Measurements from ENCODE around the gene CFAP20.

CFAP20 gene

DNA sequence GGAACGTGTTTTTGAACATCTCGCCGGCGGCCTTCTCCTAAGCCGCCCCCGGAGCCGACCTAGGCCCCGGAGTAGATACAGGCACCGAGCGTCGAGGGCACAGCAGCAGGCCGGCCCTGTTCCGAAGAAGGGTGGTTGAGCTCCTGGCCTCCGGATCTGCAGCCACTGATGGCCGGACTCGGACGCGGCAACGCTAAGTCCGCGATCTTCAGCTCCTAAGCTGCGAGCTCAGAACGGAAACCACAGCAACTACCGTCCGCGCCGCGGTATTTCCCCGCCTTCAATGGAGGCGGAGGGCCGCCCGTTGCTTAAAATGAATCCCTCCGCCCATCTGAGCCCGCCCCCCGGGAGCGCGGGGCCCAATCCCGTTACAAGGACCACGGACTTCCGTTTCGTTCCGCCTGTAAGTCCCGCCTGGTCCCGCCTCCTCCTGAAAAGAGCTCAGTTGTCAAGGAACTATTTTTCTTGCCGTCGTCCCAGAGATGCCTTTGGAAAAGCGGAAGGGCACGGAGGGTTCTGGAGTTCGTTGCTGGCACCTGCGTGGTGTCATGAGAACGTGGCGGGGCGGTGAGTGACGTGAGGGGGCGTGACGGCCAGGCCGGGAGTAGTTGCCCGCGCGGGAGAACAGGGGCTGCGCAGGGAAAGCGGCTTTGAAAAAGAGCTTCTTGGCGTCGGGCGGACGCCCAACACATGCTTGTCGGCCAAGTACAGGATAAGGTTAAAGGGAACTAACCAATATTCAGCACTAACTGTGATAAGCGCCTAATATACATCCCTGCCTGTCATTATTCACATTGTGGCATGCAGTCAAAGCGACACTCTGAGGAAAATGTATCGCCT, at the start of gene CFAP20:
Gene CFAP20, minus strand, starts transcription at position 285 of the 840 bp plus-strand sequence. Its CDS starts 266 bp downstream, at position 19.
- peak within 1 kb of the TSS; percentile 90 for H3K4me3 ChIP-seq (ENCODE audit: low read depth, low read length)

DNA sequence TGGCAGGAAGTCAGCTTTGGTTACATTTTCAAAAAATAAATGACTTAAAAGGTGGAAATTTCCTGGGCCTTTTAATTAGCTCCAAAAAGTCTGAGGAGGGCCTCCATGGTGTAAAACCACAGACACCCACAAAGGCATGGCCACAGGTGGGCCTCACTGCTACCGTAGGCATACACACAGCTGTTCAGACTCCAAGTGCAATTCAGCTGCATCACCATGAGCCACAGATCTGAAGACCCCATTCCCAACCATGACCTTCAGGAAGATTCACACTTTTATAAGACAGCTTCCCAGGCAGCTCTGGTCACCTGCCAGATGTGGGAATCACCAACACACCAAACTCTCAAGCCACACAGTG, 48.2 kb upstream of the CFAP20 start:
- H3K4me3 ChIP-seq (ENCODE audit: low read depth, low read length), result no peak overlapping the region

DNA sequence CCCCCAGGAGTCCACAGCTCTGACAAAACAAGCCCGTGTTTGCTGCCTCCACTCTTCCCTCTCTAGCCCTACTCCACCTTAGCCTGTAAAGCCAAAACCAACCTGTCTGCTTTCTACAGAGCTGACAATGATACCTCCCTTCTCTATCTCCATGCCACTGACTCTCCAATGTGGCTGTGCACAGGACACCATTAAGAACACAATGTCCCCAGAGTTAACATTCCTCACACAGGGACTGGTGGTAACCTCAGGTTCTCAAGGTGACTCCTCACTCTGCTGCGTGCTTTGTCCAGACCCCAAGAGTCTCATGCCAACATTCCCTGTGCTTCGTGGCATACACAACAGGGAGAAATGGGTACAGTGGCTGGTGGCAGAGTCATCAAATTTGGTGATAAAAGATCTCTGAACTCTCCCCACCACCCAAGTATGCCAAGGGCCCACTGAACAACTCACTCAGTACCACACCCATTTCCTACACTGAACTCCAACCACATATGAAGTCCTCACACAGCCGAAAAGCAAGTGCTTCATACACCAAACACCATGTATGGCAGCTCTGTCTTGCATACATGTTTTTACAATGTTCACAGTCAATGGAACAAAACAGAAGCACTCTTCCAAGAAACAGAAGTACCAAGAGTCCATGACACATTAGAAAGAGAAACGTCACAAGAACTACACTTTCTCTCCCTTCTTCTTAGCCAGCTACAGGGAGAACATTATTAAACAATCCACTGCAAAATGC, 47.6 kb upstream of the CFAP20 start:
- H3K4me3 ChIP-seq (ENCODE audit: low read depth, low read length), result no peak overlapping the region

DNA sequence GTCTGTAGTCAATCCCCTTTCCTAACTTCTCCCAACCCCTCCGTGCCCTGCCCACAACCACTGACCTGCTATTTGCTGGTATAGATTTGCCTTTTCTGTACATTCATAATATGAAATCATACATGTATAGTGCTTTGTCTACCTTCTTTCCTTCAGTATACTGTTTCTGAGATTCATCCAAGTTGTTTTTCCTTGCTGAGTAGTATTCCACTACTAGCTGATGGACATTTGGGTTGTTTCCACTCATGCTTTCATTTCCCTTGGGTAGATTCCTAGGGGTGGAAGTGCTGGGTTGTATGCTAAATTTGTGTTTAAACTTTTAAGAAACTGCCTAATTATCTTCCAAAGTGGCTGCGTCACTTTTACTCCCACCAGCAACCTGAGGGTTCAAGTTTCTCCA, 41.0 kb upstream of the CFAP20 start:
- H3K4me3 ChIP-seq (ENCODE audit: low read depth, low read length), result no peak overlapping the region

DNA sequence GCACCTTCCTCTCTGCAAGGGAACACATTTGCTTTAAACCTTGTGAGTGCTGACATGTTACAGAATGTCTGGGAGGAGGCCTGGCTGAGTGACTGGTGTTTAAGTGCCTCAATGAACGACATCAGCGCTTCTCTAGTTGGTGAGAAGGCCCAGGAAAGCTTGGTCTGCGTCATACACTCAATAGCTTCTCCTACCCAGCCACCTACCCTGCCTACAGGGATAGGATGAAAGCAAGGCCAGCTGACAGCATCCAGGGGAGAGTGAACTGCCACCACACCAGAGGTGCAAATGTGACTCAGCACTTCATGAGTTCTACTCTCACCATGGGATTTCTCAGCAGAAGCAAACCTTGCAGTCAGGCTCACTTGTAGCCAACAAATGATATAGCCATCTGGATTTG, 31.7 kb upstream of the CFAP20 start:
- no peak overlapping the region for H3K4me3 ChIP-seq (ENCODE audit: low read depth, low read length)

DNA sequence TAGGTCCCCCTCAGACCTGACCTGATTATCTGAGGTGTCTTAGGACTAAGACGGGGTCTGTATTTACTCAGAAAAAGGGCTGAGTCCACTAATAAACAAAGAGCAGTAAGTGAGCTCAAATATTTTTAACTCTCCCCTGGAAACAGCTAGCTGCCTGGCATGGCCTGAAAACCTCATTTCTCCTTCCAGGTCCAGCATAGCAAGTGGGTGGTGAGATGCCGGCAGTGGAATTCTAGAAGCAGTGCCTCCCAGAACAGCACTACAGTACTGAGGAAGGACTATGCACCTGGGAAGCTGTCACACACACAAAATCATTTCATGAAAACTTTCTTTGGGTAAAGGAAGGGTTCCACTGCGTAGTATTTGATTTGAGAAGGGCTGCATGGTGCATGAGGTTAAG, 29.5 kb upstream of the CFAP20 start:
- no peak overlapping the region for H3K4me3 ChIP-seq (ENCODE audit: low read depth, low read length)

DNA sequence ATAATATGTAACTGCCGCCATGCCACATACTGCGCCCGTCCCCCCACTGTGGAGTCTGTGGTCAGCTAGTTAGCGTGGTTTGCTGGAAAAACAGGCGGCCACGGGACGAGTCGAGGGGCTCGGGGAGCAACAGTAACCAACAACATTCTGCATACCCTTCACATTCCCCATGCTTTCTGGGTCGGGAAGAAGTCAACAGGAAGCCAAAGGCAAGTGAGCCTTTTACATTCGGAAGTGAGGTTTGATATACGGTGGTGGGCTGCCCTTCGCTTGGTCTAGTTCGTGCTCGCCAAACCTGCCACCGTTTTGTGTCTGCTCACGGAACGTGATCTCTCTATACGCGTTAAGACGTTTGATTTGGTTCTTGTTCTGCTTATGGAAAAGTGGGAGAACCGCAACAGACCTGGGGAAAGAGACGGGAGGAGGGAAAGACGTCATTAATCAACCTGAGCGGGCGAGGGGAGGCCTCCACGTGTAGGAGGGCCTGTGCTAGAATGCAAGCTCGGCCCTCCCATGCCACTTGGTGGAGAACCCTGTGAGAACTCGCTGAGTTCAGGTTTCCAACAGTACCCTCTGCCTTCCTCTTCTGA, 28.9 kb upstream of the CFAP20 start:
- H3K4me3 ChIP-seq (ENCODE audit: low read depth, low read length), result no peak overlapping the region

DNA sequence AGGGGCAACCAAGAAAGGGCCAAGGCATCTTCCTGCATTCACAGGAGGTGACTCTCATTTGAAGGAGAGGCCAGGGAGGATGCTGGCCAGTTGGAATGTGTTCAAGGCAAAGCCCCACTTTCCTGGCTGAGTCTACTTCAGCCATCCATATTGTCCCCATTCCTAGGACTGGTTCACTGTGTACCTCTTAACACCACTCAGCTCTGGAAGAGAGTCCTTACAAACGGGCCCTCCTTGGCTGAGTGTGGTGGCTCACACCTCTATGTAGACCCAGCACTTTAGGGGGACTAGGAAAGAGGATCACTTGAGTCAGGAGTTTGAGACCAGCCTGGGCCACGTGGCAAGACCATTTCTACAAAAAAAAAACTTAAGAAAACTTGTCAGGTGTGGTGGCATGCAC, 28.1 kb upstream of the CFAP20 start:
- H3K4me3 ChIP-seq (ENCODE audit: low read depth, low read length), result no peak overlapping the region

DNA sequence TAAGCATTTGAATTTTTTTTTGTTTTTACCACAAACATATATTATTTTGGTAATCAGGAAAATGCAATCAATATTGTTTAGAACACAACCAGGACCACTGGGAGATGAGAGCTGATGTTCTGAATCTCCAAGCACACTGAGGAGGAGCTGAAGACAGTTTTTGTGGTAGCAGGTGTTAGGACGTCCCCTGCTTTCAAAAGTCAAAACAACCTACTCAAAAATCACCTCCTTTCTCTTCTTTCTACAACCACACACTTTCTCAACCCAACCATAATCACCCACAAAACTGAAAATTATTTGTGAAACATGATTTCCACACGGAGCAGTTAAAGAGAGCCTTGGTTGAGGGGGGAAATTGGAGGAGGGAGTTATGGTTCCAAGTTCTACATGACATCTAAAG, 26.7 kb upstream of the CFAP20 start:
- H3K4me3 ChIP-seq (ENCODE audit: low read depth, low read length), result no peak overlapping the region

DNA sequence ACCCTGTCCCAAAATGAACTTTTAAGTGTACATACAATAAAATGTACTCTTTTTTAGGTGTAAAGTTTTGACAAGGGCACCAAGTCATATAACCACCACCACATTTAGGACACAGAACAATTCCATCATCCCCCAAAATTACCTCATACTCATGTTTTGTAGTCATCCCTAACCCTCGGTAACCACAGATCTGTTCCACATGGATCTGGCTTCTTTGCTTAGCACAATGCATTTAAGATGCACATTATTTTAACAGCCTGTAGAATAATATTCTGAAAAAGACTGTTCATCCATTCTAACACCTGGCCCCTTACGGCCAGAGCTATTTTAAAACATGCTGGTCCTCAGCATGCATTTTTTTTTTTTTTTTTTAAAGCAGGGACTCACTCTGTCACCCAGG, 25.2 kb upstream of the CFAP20 start:
- H3K4me3 ChIP-seq (ENCODE audit: low read depth, low read length), result no peak overlapping the region

DNA sequence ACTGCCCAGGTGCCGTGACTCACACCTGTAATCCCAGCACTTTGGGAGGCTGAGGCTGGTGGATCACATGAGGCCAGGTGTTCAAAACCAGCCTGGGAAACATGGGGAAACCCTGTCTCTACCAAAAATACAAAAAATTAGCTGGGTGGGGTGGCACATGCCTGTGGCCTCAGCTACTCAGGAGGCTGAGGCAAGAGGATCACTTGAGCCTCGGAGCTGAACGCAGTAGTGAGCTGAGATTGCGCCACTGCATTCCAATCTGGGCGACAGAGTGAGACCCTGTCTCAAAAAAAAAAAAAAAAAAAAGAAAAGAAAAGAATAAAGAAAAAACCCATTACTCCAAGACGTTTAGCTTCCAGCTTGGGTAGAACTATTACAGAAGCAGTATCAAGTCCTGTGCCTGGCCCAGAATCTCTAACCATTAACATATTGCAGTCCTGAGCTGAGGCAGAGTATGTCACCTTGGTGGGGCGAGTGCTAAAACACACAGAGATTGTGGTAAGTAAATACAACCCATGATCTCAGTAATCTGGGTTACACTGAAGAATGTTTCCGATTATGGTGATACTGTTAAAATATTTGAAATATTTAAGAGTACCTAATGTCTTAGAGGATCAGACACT, 23.2 kb upstream of the CFAP20 start:
- H3K4me3 ChIP-seq (ENCODE audit: low read depth, low read length), result no peak overlapping the region

DNA sequence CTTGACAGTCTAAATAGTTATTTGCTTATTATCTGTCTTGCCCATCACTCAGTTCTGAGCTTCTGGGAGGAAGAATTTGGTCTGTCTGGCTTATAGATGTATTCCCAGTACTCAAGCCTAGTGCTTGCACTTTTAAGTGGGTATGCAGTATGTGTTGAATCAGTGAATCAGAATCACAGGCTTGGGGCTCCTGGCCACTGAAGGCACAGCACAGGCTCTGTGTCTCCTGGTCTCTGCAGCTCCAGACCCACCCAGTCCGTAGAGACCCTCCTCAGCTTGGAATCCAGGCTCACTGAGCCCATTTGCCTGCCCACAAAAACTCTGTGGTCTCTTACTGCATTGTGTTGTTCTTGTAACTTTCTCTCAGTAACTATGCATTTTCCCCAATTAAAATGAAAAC, 19.3 kb upstream of the CFAP20 start:
- H3K4me3 ChIP-seq (ENCODE audit: low read depth, low read length), result no peak overlapping the region

DNA sequence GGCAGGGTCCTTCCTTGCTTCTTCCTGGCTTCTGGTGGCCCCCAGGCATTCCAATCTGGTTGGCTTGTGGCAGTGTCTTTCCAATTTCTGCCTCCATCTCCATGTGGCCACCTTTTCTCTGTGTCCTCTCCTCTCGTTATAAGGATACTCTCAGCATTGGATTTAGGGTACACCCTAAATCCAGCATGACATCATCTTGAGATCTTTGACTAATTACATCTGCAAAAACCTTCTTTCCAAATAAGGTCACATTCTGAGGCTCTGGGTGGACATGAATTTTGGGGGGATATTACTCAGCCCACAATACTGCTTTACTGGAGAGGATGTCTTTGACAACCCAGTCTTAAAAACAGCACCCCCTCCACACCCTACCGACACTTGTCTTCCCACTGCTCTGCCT, 18.9 kb upstream of the CFAP20 start:
- H3K4me3 ChIP-seq (ENCODE audit: low read depth, low read length), result no peak overlapping the region

DNA sequence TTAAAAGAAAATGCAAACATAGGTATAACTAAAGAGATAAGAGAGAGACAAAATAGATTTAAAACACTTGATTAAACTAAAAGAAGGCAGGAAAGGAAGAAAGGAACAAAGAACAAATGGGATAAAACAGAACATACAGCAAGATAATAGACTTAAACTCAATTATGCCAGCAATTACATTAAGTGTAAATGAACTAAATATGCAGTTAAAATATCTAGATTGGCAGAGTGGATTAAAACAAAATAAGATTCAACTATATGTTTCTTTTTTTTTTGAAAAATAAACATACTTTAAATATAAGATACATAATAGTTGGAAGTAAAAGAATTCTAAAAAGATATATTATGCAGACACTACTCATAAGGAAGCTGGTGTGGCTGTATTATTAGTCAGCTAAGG, 9.7 kb upstream of the CFAP20 start:
- no peak overlapping the region for H3K4me3 ChIP-seq (ENCODE audit: low read depth, low read length)

DNA sequence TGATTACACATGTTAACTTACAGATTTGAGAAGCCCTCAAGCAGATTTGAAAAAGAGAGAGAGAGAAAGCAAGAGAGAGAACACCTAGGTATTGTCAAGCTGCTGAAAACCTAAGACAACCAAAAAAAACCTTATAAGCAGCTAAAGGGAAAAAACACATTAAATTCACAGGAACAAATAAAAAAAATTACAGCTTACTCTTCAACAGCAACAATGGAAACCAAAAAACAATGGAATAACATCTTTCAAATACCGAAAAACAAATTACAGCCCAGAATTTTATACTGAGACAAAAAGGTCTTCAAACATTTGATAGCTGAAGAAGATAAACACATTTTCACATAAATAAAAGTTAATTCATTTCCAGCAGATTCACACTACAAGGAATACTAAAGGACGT, 8.4 kb upstream of the CFAP20 start:
- no peak overlapping the region for H3K4me3 ChIP-seq (ENCODE audit: low read depth, low read length)

DNA sequence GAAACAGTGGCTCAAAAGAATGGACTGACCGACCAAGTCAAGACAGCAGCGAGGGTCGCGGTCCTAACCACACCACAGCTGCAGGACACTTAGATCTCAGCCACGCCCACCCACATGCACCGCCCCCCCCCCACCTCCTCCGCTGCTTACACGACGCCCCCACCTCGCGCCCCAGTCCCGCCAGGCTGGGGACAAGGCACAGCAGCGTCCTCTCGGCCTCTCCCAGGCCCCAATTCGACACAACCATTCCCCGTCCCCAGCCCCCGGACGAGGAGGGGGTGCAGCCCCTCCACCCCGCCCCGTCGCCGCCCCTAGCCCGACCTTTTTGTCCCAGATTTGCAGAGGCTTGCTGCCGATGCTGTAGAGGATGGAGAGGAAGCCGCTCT, 477 bp downstream of the CFAP20 start:
- peak overlapping the region; percentile 90 for H3K4me3 ChIP-seq (ENCODE audit: low read depth, low read length)

DNA sequence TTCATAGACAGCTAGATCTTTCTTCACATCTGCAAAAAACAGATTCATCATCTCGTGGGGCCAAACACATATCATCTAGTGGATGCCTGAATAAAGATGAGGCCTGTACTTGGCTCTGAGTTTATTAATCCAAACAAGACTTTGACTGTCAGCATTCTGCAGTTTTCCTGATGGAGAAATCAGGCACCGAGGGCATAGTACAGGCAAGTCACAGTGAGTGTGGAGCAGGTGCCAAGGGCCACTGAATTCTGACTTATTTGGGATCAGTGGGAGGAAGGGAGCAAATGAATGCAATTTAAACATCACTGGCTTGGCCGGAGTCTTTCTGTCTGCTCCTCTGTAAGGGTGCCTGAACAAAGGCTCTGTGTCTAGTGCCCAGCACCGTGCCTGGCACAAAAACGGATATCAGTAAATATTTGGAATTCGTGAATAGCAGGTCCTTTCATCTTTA, 975 bp downstream of the CFAP20 start:
- H3K4me3 ChIP-seq (ENCODE audit: low read depth, low read length), result peak overlapping the region; percentile 90

DNA sequence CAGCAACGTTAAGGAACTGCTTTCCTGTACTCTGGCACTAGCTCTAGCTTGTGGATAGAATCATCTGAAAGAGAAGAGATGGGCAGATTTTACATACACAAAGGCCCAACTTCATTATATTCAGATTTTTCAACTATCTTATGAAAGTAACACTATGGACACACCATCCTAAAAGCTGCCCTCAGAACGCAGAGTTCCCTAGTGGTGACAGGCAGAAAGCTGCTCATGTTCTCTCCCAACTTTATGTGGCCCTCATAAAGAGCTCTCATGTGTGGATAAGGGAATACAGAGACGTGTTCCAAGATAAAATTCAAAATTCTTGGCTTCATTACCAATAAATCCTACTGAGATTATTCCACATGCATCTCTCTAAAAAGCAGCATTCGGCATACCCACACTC, 1.5 kb downstream of the CFAP20 start:
- H3K4me3 ChIP-seq (ENCODE audit: low read depth, low read length), result peak overlapping the region; percentile 90

DNA sequence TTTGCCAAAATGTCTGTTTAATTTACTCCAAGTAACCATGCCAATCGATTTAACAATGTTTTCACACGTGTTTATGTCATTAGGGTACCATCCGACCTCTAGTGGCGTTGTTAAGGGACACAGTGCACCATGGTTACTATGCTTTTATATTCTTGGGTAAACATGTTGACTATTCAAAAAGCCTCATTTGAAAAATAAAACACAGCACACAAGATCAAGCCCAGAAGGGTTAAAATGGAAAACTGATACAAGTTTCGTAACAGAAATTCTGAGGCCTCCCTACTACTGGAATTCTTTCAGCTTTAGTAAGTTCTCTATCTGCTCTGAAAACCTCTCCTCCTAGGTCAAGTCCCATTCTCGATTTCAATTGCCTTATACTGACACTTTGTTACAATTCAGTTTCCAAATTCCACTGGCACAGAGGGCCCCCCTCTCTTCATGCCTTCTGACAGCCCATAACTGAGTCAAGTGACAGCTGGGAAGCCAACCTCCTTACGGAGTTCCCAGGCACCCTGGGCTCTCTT, 2.1 kb downstream of the CFAP20 start:
- no peak overlapping the region for H3K4me3 ChIP-seq (ENCODE audit: low read depth, low read length)

DNA sequence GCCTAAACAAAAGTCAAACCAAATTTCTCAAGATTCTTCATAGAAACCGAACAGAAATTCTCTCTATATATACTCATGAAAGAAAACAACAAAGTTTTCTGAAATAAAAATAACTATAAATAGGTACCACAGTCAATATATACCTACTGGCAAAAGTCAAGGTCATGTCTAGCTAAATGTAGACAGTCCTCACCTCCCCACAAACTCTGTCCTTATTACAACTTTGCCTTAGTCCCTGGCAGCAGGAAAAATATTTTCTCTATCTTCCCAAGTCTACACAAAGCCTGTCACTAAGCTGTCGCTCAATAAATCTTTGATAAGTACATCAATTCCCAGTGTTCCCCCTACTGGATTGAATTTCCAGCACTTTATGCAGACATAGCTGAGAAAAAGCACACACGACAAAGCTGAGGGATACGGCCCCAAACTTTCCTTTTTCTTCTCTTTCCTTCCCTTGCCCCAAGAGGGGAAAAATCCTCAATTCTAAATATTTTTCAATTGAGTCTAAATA, 2.7 kb downstream of the CFAP20 start:
- no peak overlapping the region for H3K4me3 ChIP-seq (ENCODE audit: low read depth, low read length)

DNA sequence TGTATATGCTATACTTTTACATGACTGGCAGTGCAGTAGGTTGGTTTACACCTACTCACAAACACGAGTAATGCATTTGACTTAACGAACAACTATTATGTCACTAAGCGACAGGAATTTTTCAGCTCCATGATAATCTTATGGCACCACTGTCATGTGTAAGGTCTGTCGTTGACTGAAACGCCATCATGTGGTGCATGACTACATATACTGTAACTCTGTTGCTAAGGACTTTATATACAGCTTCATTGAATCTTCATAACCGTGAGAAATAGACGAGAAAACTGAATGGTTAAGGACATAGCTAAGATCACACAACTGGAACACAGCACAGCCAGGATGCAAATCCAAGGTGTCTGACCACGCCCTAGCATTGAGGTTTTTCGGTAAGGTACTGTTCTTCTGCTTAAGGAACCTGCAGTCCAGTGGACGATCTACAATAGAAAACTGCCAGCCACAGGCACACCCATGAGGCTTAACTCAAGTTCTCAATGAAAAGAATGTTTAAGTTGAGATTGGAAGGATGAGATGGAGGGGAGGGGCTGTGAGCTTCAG, 3.3 kb downstream of the CFAP20 start:
- H3K4me3 ChIP-seq (ENCODE audit: low read depth, low read length), result no peak overlapping the region

Data from iPS-11a (cell line).